ENCODE measurements around the gene PHRF1.

- TF ChIP-seq EZH2phosphoT487 (IDR thresholded peaks at IDR 0.05; ENCODE audit: low read length), result no peak
- TF ChIP-seq, protein P1, sequence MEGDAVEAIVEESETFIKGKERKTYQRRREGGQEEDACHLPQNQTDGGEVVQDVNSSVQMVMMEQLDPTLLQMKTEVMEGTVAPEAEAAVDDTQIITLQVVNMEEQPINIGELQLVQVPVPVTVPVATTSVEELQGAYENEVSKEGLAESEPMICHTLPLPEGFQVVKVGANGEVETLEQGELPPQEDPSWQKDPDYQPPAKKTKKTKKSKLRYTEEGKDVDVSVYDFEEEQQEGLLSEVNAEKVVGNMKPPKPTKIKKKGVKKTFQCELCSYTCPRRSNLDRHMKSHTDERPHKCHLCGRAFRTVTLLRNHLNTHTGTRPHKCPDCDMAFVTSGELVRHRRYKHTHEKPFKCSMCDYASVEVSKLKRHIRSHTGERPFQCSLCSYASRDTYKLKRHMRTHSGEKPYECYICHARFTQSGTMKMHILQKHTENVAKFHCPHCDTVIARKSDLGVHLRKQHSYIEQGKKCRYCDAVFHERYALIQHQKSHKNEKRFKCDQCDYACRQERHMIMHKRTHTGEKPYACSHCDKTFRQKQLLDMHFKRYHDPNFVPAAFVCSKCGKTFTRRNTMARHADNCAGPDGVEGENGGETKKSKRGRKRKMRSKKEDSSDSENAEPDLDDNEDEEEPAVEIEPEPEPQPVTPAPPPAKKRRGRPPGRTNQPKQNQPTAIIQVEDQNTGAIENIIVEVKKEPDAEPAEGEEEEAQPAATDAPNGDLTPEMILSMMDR (IDR thresholded peaks at IDR 0.05; ENCODE audit: low read length), result no peak
- TF ChIP-seq EZH2 (optimal IDR thresholded peaks at IDR 0.05; ENCODE audit: low read depth, low read length), result no peak
Observed at GRCh38 chr11:623999-624704, 47.9 kb downstream of the PHRF1 start.
